DOHH2 (cell line): Measurements from ENCODE around the gene GNAO1.

Experiments used
- H3F3A ChIP-seq: fragments of 200-600 bp; sonication (generic), shearing (Covaris generic); 2 replicates; pipeline ENCODE4 v1.6.0; 2016; ENCODE audit warnings: antibody characterized with exemption, mild to moderate bottlenecking; ENCODE audit not compliant: control insufficient read depth, insufficient read depth
- H3K27ac ChIP-seq: fragments of 200-600 bp; sonication (generic); 2 replicates; pipeline ENCODE4 v1.5.1; 2014; ENCODE audit warnings: low read depth, mild to moderate bottlenecking, low read length, moderate library complexity
- H3K27me3 ChIP-seq: fragments of 200-600 bp; sonication (generic); 2 replicates; pipeline ENCODE4 v1.6.1; 2014; ENCODE audit warnings: mild to moderate bottlenecking, low read length, mixed read lengths; ENCODE audit not compliant: control insufficient read depth
- H3K36me3 ChIP-seq: fragments of 200-600 bp; sonication (generic); 2 replicates; pipeline ENCODE4 v1.6.1; 2014; ENCODE audit warnings: mild to moderate bottlenecking, low read length, moderate library complexity, mixed read lengths; ENCODE audit not compliant: control insufficient read depth
- H3K4me1 ChIP-seq: fragments of 200-600 bp; sonication (generic); 2 replicates; pipeline ENCODE4 v1.6.1; 2014; ENCODE audit warnings: mild to moderate bottlenecking, low read length, mixed read lengths; ENCODE audit not compliant: control insufficient read depth
- H3K4me2 ChIP-seq: fragments of 200-600 bp; sonication (generic); 2 replicates; pipeline ENCODE4 v1.6.0; 2014; ENCODE audit warnings: mild to moderate bottlenecking, low read length, moderate library complexity
- H3K4me3 ChIP-seq: fragments of 200-600 bp; sonication (generic); 2 replicates; pipeline ENCODE4 v1.5.1; 2014; ENCODE audit warnings: mild to moderate bottlenecking, low read length, mixed read lengths
- H3K79me2 ChIP-seq: fragments of 200-600 bp; sonication (generic); 2 replicates; pipeline ENCODE4 v1.6.1; 2014; ENCODE audit warnings: mild to moderate bottlenecking, low read length, mixed read lengths; ENCODE audit not compliant: control insufficient read depth
- H3K9me2 ChIP-seq: fragments of 200-600 bp; sonication (generic); replicated peaks from 2 replicates; pipeline ENCODE4 v1.6.1; 2014; ENCODE audit warnings: mild to moderate bottlenecking, low read length, mixed read lengths; ENCODE audit not compliant: control insufficient read depth
- H3K9me3 ChIP-seq: fragments of 200-600 bp; sonication (generic); 2 replicates; pipeline ENCODE4 v1.6.1; 2014; ENCODE audit warnings: antibody characterized with exemption, low read length, mixed read lengths; ENCODE audit not compliant: control insufficient read depth, insufficient read depth
- H4K20me1 ChIP-seq: fragments of 200-600 bp; sonication (generic); 2 replicates; pipeline ENCODE4 v1.6.0; 2014; ENCODE audit warnings: low read depth, mild to moderate bottlenecking, antibody characterized with exemption, low read length, moderate library complexity; ENCODE audit not compliant: control insufficient read depth, insufficient read depth
- CTCF ChIP-seq: fragments of 200-600 bp; sonication (generic); IDR thresholded peaks from one replicate; pipeline ENCODE4 v1.5.1; 2014; ENCODE audit warnings: antibody characterized with exemption, mild to moderate bottlenecking, low read depth, low read length; ENCODE audit not compliant: poor library complexity, severe bottlenecking
- EZH2phosphoT487 ChIP-seq: fragments of 200-600 bp; sonication (generic); IDR thresholded peaks from 2 replicates; pipeline ENCODE4 v1.6.1; 2017; ENCODE audit warnings: borderline replicate concordance, mild to moderate bottlenecking, antibody characterized with exemption, low read length, moderate library complexity, mixed read lengths

GNAO1 gene

DNA sequence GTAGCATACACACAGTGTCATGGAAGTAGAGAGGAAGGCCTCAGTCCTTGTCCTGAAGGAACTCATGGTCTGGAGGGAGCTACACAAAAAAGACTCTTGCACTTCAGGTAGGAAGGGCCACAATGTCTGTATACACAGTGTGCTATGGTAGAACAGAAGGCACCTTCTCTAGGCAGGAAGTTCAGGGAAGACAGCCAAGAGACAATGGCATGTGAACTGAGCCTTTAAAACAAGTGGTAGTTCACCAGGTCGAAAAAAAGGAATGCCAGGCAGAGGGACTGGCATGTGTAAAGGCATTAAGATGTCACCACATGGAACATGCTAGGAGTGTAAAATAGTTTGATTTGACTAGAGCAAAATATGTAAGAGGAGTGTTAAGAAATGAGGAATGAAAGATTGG, 9.7 kb downstream of the GNAO1 start:
- Histone ChIP-seq H3K9me3 (peaks cover 4% of the 10 kb centered on the region), H3K4me2 (no peak overlapping the region), H3K36me3 (no peaks in the 10 kb centered on the region), H3K79me2 (no peaks in the 10 kb centered on the region), H3F3A (no peaks in the 10 kb centered on the region), H3K4me3 (no peak overlapping the region), H3K27me3 (no peaks in the 10 kb centered on the region), H3K27ac (no peak overlapping the region), H3K4me1 (no peaks in the 10 kb centered on the region), H3K9me2 (no peaks in the 10 kb centered on the region), H4K20me1 (no peaks in the 10 kb centered on the region)
- TF ChIP-seq CTCF (no peak), EZH2phosphoT487 (no peak)

DNA sequence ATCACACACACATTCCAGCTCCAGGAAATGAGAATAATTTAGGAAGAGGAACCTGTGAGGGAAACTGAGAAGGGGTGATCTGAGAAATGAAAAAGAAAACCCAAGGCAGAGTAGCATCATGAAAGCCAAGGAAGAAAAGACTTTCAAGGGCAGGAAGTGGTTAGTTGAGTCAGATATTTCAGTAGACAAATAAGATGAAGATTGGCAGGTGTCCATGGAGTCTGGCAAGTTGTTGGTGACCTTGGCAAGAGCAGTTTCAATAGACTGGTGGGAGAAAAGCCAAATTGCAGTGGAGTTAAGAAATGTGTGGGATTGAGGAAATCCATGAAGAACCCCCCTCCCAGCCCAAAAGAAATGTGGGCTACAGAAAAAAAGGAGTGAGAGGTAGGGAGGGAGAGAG, 10.7 kb downstream of the GNAO1 start:
- Histone ChIP-seq H3K4me2 (no peak overlapping the region), H3K27ac (no peak overlapping the region), H3K27me3 (no peaks in the 10 kb centered on the region)

GRCh38 chr16:56203052-56203451, 11.8 kb downstream of the GNAO1 start:
- no peaks in the 10 kb centered on the region for H3K9me2 ChIP-seq
- no peaks in the 10 kb centered on the region for H3K36me3 ChIP-seq
- no peak for TF ChIP-seq EZH2phosphoT487
- peak; percentile 50 for TF ChIP-seq CTCF
- H3K79me2 ChIP-seq, result no peaks in the 10 kb centered on the region
- no peak overlapping the region for H3K4me3 ChIP-seq
- H3K4me1 ChIP-seq, result no peaks in the 10 kb centered on the region
- no peaks in the 10 kb centered on the region for H3K27me3 ChIP-seq
- peaks cover 4% of the 10 kb centered on the region for H3K9me3 ChIP-seq
- H3F3A ChIP-seq, result no peaks in the 10 kb centered on the region
- H4K20me1 ChIP-seq, result no peaks in the 10 kb centered on the region
- H3K27ac ChIP-seq, result no peak overlapping the region
- H3K4me2 ChIP-seq, result no peak overlapping the region

More for the DNA sequence above, 10.7 kb downstream of the GNAO1 start:
- TF ChIP-seq EZH2phosphoT487 (no peak), CTCF (no peak)
- H3K79me2 ChIP-seq, result no peaks in the 10 kb centered on the region
- H4K20me1 ChIP-seq, result no peaks in the 10 kb centered on the region
- no peak overlapping the region for H3K4me3 ChIP-seq
- no peaks in the 10 kb centered on the region for H3K36me3 ChIP-seq
- peaks cover 4% of the 10 kb centered on the region for H3K9me3 ChIP-seq
- H3F3A ChIP-seq, result no peaks in the 10 kb centered on the region
- no peaks in the 10 kb centered on the region for H3K9me2 ChIP-seq
- H3K4me1 ChIP-seq, result no peaks in the 10 kb centered on the region

GRCh38 chr16:56204816-56205215, 13.5 kb downstream of the GNAO1 start:
- TF ChIP-seq CTCF (no peak), EZH2phosphoT487 (no peak)
- H4K20me1 ChIP-seq, result no peaks in the 10 kb centered on the region
- no peaks in the 10 kb centered on the region for H3K27me3 ChIP-seq
- H3F3A ChIP-seq, result no peaks in the 10 kb centered on the region
- no peak overlapping the region for H3K4me3 ChIP-seq
- H3K27ac ChIP-seq, result no peak overlapping the region
- no peaks in the 10 kb centered on the region for H3K9me2 ChIP-seq
- no peaks in the 10 kb centered on the region for H3K4me1 ChIP-seq
- H3K79me2 ChIP-seq, result no peaks in the 10 kb centered on the region
- H3K36me3 ChIP-seq, result no peaks in the 10 kb centered on the region
- peaks cover 4% of the 10 kb centered on the region for H3K9me3 ChIP-seq
- H3K4me2 ChIP-seq, result no peak overlapping the region
